OCI-LY3 (cell line): ENCODE measurements around the gene LARP1.

ENCODE experiments used
- H2AFZ ChIP-seq: fragments of 200-600, 300-600 bp; shearing (Covaris generic); 2 replicates; pipeline ENCODE4 v1.6.0; 2014; ENCODE audit warnings: antibody characterized with exemption, low read depth, low read length
- H3K27ac ChIP-seq: fragments of 200-600, 300-600 bp; sonication (generic); 2 replicates; pipeline ENCODE4 v1.5.1; 2014; ENCODE audit warnings: mild to moderate bottlenecking, low read length, moderate library complexity, mixed read lengths
- H3K27me3 ChIP-seq: fragments of 200-600, 300-600 bp; sonication (generic); 2 replicates; pipeline ENCODE4 v1.6.1; 2014; ENCODE audit warnings: low read depth, low read length, mixed read lengths
- H3K36me3 ChIP-seq: fragments of 200-600, 300-600 bp; sonication (generic); replicated peaks from 2 replicates; pipeline ENCODE3; 2014; ENCODE audit warnings: low read depth, low read length, mixed read lengths
- H3K4me1 ChIP-seq: fragments of 300-600, 200-600 bp; sonication (generic); 2 replicates; pipeline ENCODE4 v1.6.1; 2014; ENCODE audit warnings: low read length, mixed read lengths
- H3K4me2 ChIP-seq: fragments of 200-600, 300-600 bp; sonication (generic); 2 replicates; pipeline ENCODE4 v1.6.1; 2014; ENCODE audit warnings: low read length, mixed read lengths
- H3K4me3 ChIP-seq: fragments of 300-600, 200-600 bp; sonication (generic); 2 replicates; pipeline ENCODE4 v1.5.1; 2014; ENCODE audit warnings: antibody characterized with exemption, mild to moderate bottlenecking, low read length, moderate library complexity
- H3K79me2 ChIP-seq: fragments of 300-600, 200-600 bp; shearing (Covaris generic); 2 replicates; pipeline ENCODE4 v1.6.1; 2014; ENCODE audit warnings: mild to moderate bottlenecking, low read length, mixed read lengths
- H3K9ac ChIP-seq: fragments of 300-600, 200-600 bp; shearing (Covaris generic); 2 replicates; pipeline ENCODE4 v1.6.0; 2014; ENCODE audit warnings: mild to moderate bottlenecking, low read length, moderate library complexity
- H3K9me3 ChIP-seq: fragments of 200-600, 300-600 bp; shearing (Covaris generic); 2 replicates; pipeline ENCODE4 v1.6.1; 2014; ENCODE audit warnings: low read length, mixed read lengths; ENCODE audit not compliant: insufficient read depth
- H4K20me1 ChIP-seq: fragments of 200-600, 300-600 bp; sonication (generic); 2 replicates; pipeline ENCODE4 v1.6.1; 2016; ENCODE audit warnings: low read length, mixed read lengths; ENCODE audit not compliant: insufficient read depth
- CTCF ChIP-seq: fragments of 200-600, 300-600 bp; sonication (generic); IDR thresholded peaks from 2 replicates; pipeline ENCODE4 v1.5.1; 2014; ENCODE audit warnings: antibody characterized with exemption, low read length, low read depth
- EZH2phosphoT487 ChIP-seq: fragments of 200-600 bp; shearing (Covaris generic); IDR thresholded peaks from 2 replicates; pipeline ENCODE4 v1.6.1; 2018; ENCODE audit warnings: antibody characterized with exemption, mixed run types, low read depth

LARP1 gene

GRCh38 chr5:154813158-154813557, 58.0 kb downstream of the LARP1 start:
- H3K9ac ChIP-seq: no peak overlapping the region
- H3K4me3 ChIP-seq: no peak overlapping the region
- no peaks in the 10 kb centered on the region for H3K4me1 ChIP-seq
- H3K27ac ChIP-seq: no peak overlapping the region
- H3K27me3 ChIP-seq: no peaks in the 10 kb centered on the region
- peaks cover 41% of the 10 kb centered on the region for H3K36me3 ChIP-seq
- H4K20me1 ChIP-seq: no peaks in the 10 kb centered on the region
- no peak for TF ChIP-seq EZH2phosphoT487
- H3K79me2 ChIP-seq: 0 out of 2 replicates have a peak, but pooled peaks cover 4% of the 10 kb centered on the region
- no peaks in the 10 kb centered on the region for H3K9me3 ChIP-seq
- H2AFZ ChIP-seq: no peak overlapping the region
- H3K4me2 ChIP-seq: no peak overlapping the region

- H3K9me3 ChIP-seq: no peaks in the 10 kb centered on the region
- 0 out of 2 replicates have a peak, but pooled peaks cover 3% of the 10 kb centered on the region for H3K79me2 ChIP-seq
- H3K9ac ChIP-seq: no peak overlapping the region
- peaks cover 42% of the 10 kb centered on the region for H3K36me3 ChIP-seq
- H3K4me1 ChIP-seq: no peaks in the 10 kb centered on the region
- no peak overlapping the region for H3K4me2 ChIP-seq
- H4K20me1 ChIP-seq: no peaks in the 10 kb centered on the region
- H3K27me3 ChIP-seq: no peaks in the 10 kb centered on the region
- H3K27ac ChIP-seq: no peak overlapping the region
- H2AFZ ChIP-seq: no peak overlapping the region
- TF ChIP-seq EZH2phosphoT487 (no peak), CTCF (no peak)
- no peak overlapping the region for H3K4me3 ChIP-seq
These were observed 58.6 kb downstream of the LARP1 start for GRCh38 chr5:154813736-154814135.

- no peaks in the 10 kb centered on the region for H4K20me1 ChIP-seq
- H3K27ac ChIP-seq: no peak overlapping the region
- no peaks in the 10 kb centered on the region for H3K4me1 ChIP-seq
These were observed 59.8 kb downstream of the LARP1 start for GRCh38 chr5:154815025-154815424.

GRCh38 chr5:154815684-154816247, 60.6 kb downstream of the LARP1 start:
- peaks cover 39% of the 10 kb centered on the region for H3K36me3 ChIP-seq

More at GRCh38 chr5:154815025-154815424, 59.8 kb downstream of the LARP1 start:
- TF ChIP-seq EZH2phosphoT487 (no peak), CTCF (no peak)
- 0 out of 2 replicates have a peak, but pooled peaks cover 3% of the 10 kb centered on the region for H3K79me2 ChIP-seq
- no peaks in the 10 kb centered on the region for H3K9me3 ChIP-seq
- H2AFZ ChIP-seq: no peak overlapping the region
- H3K36me3 ChIP-seq: peaks cover 41% of the 10 kb centered on the region
- H3K4me3 ChIP-seq: no peak overlapping the region
- no peaks in the 10 kb centered on the region for H3K27me3 ChIP-seq
- H3K4me2 ChIP-seq: no peak overlapping the region
- no peak overlapping the region for H3K9ac ChIP-seq

More at GRCh38 chr5:154815684-154816247, 60.6 kb downstream of the LARP1 start:
- Histone ChIP-seq H3K9me3 (no peaks in the 10 kb centered on the region), H4K20me1 (no peaks in the 10 kb centered on the region), H3K4me1 (no peaks in the 10 kb centered on the region), H3K4me2 (no peak overlapping the region), H3K4me3 (no peak overlapping the region), H3K27ac (no peak overlapping the region), H3K9ac (no peak overlapping the region), H2AFZ (no peak overlapping the region), H3K27me3 (no peaks in the 10 kb centered on the region), H3K79me2 (0 out of 2 replicates have a peak, but pooled peaks cover 3% of the 10 kb centered on the region)
- no peak for TF ChIP-seq EZH2phosphoT487
- TF ChIP-seq CTCF: no peak
